HG02759 (cell line): ENCODE measurements around the gene GGTLC3.
"Not testable (repeated sequence)": the region's sequence is repeated elsewhere in the genome, so short reads cannot be mapped to it uniquely, and the experiment has no call there.

ENCODE experiments used
- ATAC-seq: cut with Tn5 transposase; IDR thresholded peaks from one replicate; pipeline ENCODE4 v1.9.1; 2021; ENCODE audit warnings: mild to moderate bottlenecking, moderate library complexity; ENCODE audit not compliant: unreplicated experiment

The GGTLC3 gene

GRCh38 chr22:18522762-18523161 is 4.8 kb upstream of the GGTLC3 start:
- not testable (repeated sequence) for ATAC-seq

- ATAC-seq = not testable (repeated sequence)
These were observed 4.5 kb downstream of the GGTLC3 start for GRCh38 chr22:18513454-18513853.

DNA sequence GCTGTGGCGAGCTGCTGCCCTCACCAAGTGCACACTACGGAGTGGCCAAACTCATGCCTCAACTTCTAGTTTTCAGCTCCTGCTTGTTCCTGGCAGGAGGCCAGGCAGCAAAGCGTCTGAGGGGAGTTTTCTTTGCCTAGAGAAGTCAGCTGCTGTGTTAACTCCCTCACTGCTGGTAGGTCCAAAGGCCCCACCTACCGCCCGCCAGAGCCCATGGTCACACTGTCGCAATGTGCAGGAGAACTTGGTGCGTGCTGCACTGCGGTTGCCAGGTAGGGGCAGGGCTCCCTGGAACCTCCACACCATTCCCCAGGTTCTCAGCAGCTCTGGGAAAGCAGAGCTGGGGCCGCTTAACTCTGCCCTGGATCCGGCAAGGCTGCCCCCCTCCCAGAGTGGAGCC is 5.6 kb downstream of the GGTLC3 start:
- not testable (repeated sequence) for ATAC-seq

GRCh38 chr22:18511327-18511726 is 6.6 kb downstream of the GGTLC3 start:
- not testable (repeated sequence) for ATAC-seq

DNA sequence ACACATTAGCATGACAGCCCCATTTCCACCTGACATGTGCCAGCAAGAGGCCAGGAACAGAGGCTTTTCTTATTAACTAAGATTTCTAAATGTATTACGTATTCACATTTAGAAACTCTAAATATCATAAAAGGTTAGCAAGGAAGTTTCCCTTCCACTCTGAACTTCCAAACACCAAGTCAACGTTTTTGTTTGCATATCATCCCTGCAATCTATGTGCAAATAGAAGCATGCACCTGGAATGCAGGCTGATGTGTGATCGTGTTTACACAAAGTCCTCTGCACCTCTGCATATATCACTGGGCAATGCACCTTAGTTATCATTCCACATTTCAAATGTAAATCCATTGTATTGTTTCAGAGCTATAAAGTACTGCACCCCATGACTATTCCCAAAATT is 21.7 kb downstream of the GGTLC3 start:
- not testable (repeated sequence) for ATAC-seq
